Choroid plexus epithelial cell (primary cell): ENCODE results near the gene TTC4.

Experiments used
- DNase-seq: peaks from one replicate; pipeline ENCODE4 v3.0.0-alpha.2; 2010; ENCODE audit warnings: low read depth
- H3K4me3 ChIP-seq: 2 replicates; pipeline ENCODE4 v1.5.1; 2011; ENCODE audit warnings: low read depth, mild to moderate bottlenecking, control low read depth, low read length, moderate library complexity
- CTCF ChIP-seq: conservative IDR thresholded peaks from 2 replicates; pipeline ENCODE4 v1.5.1; 2011; ENCODE audit warnings: low read depth, mild to moderate bottlenecking, control low read depth, inconsistent platforms, low read length, moderate library complexity

Gene TTC4

GRCh38 chr1:54757833-54758232, 42.2 kb downstream of the TTC4 start:
- no peak for DNase-seq
- no peak for TF ChIP-seq CTCF
- H3K4me3 ChIP-seq: no peak overlapping the region

GRCh38 chr1:54758678-54759348, 43.2 kb downstream of the TTC4 start:
- H3K4me3 ChIP-seq: no peak overlapping the region
- no peak for DNase-seq
- no peak for TF ChIP-seq CTCF

- peak; percentile 23 for DNase-seq
- H3K4me3 ChIP-seq: peak overlapping the region; percentile 99
- no peak for TF ChIP-seq CTCF
These were observed 48.1 kb downstream of the TTC4 start for GRCh38 chr1:54763816-54764132.

- TF ChIP-seq CTCF: no peak
- DNase-seq: peak; percentile 100
- H3K4me3 ChIP-seq: peak within 1 kb of the TSS; percentile 99
These were observed 48.7 kb downstream of the TTC4 start, which contains the start of gene PARS2 for GRCh38 chr1:54764133-54764921. TSS of gene PARS2 (minus strand) at chr1:54764523. CDS start at chr1:54759161, 5,362 bp downstream.

GRCh38 chr1:54764922-54765561, 49.4 kb downstream of the TTC4 start:
- TF ChIP-seq CTCF: no peak
- no peak for DNase-seq
- peak overlapping the region; percentile 60 for H3K4me3 ChIP-seq

- TF ChIP-seq CTCF: no peak
- no peak for DNase-seq
- H3K4me3 ChIP-seq: no peak overlapping the region
These were observed 51.1 kb downstream of the TTC4 start for GRCh38 chr1:54766726-54767125.
